Measurements from ENCODE around the gene NMT1.

DNA sequence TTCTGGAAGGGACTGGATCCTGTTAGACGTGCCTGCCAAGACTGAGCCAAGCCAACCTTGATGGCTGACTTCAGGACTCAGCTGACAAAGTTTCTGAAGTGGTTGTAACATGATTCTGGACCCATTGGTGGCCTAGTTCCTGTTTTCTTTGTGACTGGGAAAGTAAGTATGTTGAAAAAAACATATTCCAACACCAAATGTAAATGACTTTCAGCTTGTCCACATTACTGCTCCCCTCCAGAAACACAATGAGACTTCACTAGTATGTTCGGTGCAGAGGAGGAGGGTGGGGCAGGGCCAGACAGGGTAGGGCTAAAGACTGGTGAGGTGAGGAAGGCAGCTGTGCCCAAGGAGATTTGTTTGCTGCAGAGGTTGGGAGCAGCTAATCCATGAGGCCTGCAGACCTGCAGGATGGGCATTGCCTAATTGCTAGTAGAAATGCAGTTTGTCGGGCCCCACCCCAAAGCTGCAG, 26.4 kb downstream of the NMT1 start:
- TF ChIP-seq, protein P1, sequence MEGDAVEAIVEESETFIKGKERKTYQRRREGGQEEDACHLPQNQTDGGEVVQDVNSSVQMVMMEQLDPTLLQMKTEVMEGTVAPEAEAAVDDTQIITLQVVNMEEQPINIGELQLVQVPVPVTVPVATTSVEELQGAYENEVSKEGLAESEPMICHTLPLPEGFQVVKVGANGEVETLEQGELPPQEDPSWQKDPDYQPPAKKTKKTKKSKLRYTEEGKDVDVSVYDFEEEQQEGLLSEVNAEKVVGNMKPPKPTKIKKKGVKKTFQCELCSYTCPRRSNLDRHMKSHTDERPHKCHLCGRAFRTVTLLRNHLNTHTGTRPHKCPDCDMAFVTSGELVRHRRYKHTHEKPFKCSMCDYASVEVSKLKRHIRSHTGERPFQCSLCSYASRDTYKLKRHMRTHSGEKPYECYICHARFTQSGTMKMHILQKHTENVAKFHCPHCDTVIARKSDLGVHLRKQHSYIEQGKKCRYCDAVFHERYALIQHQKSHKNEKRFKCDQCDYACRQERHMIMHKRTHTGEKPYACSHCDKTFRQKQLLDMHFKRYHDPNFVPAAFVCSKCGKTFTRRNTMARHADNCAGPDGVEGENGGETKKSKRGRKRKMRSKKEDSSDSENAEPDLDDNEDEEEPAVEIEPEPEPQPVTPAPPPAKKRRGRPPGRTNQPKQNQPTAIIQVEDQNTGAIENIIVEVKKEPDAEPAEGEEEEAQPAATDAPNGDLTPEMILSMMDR (conservative IDR thresholded peaks at IDR 0.05; ENCODE audit: low read depth in 2 of 2), result no peak
- TF ChIP-seq, protein P2, sequence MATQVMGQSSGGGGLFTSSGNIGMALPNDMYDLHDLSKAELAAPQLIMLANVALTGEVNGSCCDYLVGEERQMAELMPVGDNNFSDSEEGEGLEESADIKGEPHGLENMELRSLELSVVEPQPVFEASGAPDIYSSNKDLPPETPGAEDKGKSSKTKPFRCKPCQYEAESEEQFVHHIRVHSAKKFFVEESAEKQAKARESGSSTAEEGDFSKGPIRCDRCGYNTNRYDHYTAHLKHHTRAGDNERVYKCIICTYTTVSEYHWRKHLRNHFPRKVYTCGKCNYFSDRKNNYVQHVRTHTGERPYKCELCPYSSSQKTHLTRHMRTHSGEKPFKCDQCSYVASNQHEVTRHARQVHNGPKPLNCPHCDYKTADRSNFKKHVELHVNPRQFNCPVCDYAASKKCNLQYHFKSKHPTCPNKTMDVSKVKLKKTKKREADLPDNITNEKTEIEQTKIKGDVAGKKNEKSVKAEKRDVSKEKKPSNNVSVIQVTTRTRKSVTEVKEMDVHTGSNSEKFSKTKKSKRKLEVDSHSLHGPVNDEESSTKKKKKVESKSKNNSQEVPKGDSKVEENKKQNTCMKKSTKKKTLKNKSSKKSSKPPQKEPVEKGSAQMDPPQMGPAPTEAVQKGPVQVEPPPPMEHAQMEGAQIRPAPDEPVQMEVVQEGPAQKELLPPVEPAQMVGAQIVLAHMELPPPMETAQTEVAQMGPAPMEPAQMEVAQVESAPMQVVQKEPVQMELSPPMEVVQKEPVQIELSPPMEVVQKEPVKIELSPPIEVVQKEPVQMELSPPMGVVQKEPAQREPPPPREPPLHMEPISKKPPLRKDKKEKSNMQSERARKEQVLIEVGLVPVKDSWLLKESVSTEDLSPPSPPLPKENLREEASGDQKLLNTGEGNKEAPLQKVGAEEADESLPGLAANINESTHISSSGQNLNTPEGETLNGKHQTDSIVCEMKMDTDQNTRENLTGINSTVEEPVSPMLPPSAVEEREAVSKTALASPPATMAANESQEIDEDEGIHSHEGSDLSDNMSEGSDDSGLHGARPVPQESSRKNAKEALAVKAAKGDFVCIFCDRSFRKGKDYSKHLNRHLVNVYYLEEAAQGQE (IDR thresholded peaks at IDR 0.05; ENCODE audit: unreplicated experiment), result no peak
- TF ChIP-seq EZH2phosphoT487 (IDR thresholded peaks at IDR 0.05; ENCODE audit: unreplicated experiment) (no peak), POLR2AphosphoS5 (IDR thresholded peaks at IDR 0.05; ENCODE audit: low read depth) (no peak), CREB1 (CRISPR knock-in tag; IDR thresholded peaks at IDR 0.05; ENCODE audit: low read depth) (no peak), EZH2 (IDR thresholded peaks at IDR 0.05; ENCODE audit: low read depth, unreplicated experiment) (no peak), JUNB (IDR thresholded peaks at IDR 0.05; ENCODE audit: unreplicated experiment) (no peak), NANOG (IDR thresholded peaks at IDR 0.05; ENCODE audit: borderline replicate concordance) (no peak)
- TF ChIP-seq, protein P3, sequence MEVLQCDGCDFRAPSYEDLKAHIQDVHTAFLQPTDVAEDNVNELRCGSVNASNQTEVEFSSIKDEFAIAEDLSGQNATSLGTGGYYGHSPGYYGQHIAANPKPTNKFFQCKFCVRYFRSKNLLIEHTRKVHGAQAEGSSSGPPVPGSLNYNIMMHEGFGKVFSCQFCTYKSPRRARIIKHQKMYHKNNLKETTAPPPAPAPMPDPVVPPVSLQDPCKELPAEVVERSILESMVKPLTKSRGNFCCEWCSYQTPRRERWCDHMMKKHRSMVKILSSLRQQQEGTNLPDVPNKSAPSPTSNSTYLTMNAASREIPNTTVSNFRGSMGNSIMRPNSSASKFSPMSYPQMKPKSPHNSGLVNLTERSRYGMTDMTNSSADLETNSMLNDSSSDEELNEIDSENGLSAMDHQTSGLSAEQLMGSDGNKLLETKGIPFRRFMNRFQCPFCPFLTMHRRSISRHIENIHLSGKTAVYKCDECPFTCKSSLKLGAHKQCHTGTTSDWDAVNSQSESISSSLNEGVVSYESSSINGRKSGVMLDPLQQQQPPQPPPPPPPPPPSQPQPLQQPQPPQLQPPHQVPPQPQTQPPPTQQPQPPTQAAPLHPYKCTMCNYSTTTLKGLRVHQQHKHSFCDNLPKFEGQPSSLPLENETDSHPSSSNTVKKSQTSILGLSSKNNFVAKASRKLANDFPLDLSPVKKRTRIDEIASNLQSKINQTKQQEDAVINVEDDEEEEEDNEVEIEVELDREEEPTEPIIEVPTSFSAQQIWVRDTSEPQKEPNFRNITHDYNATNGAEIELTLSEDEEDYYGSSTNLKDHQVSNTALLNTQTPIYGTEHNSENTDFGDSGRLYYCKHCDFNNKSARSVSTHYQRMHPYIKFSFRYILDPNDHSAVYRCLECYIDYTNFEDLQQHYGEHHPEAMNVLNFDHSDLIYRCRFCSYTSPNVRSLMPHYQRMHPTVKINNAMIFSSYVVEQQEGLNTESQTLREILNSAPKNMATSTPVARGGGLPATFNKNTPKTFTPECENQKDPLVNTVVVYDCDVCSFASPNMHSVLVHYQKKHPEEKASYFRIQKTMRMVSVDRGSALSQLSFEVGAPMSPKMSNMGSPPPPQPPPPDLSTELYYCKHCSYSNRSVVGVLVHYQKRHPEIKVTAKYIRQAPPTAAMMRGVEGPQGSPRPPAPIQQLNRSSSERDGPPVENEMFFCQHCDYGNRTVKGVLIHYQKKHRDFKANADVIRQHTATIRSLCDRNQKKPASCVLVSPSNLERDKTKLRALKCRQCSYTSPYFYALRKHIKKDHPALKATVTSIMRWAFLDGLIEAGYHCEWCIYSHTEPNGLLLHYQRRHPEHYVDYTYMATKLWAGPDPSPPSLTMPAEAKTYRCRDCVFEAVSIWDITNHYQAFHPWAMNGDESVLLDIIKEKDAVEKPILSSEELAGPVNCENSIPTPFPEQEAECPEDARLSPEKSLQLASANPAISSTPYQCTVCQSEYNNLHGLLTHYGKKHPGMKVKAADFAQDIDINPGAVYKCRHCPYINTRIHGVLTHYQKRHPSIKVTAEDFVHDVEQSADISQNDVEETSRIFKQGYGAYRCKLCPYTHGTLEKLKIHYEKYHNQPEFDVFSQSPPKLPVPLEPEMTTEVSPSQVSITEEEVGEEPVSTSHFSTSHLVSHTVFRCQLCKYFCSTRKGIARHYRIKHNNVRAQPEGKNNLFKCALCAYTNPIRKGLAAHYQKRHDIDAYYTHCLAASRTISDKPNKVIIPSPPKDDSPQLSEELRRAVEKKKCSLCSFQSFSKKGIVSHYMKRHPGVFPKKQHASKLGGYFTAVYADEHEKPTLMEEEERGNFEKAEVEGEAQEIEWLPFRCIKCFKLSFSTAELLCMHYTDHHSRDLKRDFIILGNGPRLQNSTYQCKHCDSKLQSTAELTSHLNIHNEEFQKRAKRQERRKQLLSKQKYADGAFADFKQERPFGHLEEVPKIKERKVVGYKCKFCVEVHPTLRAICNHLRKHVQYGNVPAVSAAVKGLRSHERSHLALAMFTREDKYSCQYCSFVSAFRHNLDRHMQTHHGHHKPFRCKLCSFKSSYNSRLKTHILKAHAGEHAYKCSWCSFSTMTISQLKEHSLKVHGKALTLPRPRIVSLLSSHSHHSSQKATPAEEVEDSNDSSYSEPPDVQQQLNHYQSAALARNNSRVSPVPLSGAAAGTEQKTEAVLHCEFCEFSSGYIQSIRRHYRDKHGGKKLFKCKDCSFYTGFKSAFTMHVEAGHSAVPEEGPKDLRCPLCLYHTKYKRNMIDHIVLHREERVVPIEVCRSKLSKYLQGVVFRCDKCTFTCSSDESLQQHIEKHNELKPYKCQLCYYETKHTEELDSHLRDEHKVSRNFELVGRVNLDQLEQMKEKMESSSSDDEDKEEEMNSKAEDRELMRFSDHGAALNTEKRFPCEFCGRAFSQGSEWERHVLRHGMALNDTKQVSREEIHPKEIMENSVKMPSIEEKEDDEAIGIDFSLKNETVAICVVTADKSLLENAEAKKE (CRISPR knock-in tag; IDR thresholded peaks at IDR 0.05), result no peak
- TF ChIP-seq, protein P4, sequence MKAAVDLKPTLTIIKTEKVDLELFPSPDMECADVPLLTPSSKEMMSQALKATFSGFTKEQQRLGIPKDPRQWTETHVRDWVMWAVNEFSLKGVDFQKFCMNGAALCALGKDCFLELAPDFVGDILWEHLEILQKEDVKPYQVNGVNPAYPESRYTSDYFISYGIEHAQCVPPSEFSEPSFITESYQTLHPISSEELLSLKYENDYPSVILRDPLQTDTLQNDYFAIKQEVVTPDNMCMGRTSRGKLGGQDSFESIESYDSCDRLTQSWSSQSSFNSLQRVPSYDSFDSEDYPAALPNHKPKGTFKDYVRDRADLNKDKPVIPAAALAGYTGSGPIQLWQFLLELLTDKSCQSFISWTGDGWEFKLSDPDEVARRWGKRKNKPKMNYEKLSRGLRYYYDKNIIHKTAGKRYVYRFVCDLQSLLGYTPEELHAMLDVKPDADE (IDR thresholded peaks at IDR 0.05), result no peak
